ENCODE results near the gene TTBK2.

DNA sequence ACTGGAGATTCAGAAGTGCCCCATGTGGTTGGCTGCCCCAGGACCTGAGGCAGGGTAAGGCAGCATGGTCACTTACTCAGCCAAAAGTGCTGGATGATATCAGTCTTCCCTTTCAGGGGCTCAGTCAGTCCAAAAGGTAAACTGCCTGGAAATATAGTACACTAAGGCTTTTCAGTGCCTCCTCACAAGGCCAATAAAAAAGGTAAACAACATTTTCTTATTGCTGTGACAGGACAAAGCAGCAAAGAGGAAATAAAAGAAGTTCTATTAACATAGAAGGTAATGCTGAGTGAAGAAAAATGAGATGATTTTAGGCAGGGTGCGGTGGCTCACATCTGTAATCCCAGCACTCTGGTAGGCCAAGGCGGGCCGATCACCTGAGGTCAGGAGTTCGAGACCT is 117.1 kb downstream of the TTBK2 start:
- TF ChIP-seq ZNF121 (tag by site-specific recombination; IDR thresholded peaks at IDR 0.05) (no peak), REST (tag by site-specific recombination; IDR thresholded peaks at IDR 0.05) (no peak), YY1 (tag by site-specific recombination; IDR thresholded peaks at IDR 0.05) (no peak), ZNF626 (tag by site-specific recombination; IDR thresholded peaks at IDR 0.05) (no peak)
- TF ChIP-seq, protein P1, sequence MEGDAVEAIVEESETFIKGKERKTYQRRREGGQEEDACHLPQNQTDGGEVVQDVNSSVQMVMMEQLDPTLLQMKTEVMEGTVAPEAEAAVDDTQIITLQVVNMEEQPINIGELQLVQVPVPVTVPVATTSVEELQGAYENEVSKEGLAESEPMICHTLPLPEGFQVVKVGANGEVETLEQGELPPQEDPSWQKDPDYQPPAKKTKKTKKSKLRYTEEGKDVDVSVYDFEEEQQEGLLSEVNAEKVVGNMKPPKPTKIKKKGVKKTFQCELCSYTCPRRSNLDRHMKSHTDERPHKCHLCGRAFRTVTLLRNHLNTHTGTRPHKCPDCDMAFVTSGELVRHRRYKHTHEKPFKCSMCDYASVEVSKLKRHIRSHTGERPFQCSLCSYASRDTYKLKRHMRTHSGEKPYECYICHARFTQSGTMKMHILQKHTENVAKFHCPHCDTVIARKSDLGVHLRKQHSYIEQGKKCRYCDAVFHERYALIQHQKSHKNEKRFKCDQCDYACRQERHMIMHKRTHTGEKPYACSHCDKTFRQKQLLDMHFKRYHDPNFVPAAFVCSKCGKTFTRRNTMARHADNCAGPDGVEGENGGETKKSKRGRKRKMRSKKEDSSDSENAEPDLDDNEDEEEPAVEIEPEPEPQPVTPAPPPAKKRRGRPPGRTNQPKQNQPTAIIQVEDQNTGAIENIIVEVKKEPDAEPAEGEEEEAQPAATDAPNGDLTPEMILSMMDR (tag by site-specific recombination; IDR thresholded peaks at IDR 0.05): no peak
- TF ChIP-seq, protein P2, sequence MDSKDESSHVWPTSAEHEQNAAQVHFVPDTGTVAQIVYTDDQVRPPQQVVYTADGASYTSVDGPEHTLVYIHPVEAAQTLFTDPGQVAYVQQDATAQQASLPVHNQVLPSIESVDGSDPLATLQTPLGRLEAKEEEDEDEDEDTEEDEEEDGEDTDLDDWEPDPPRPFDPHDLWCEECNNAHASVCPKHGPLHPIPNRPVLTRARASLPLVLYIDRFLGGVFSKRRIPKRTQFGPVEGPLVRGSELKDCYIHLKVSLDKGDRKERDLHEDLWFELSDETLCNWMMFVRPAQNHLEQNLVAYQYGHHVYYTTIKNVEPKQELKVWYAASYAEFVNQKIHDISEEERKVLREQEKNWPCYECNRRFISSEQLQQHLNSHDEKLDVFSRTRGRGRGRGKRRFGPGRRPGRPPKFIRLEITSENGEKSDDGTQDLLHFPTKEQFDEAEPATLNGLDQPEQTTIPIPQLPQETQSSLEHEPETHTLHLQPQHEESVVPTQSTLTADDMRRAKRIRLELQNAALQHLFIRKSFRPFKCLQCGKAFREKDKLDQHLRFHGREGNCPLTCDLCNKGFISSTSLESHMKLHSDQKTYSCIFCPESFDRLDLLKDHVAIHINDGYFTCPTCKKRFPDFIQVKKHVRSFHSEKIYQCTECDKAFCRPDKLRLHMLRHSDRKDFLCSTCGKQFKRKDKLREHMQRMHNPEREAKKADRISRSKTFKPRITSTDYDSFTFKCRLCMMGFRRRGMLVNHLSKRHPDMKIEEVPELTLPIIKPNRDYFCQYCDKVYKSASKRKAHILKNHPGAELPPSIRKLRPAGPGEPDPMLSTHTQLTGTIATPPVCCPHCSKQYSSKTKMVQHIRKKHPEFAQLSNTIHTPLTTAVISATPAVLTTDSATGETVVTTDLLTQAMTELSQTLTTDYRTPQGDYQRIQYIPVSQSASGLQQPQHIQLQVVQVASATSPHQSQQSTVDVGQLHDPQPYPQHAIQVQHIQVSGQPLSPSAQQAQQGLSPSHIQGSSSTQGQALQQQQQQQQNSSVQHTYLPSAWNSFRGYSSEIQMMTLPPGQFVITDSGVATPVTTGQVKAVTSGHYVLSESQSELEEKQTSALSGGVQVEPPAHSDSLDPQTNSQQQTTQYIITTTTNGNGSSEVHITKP (tag by site-specific recombination; IDR thresholded peaks at IDR 0.05): no peak
- TF ChIP-seq, protein P3, sequence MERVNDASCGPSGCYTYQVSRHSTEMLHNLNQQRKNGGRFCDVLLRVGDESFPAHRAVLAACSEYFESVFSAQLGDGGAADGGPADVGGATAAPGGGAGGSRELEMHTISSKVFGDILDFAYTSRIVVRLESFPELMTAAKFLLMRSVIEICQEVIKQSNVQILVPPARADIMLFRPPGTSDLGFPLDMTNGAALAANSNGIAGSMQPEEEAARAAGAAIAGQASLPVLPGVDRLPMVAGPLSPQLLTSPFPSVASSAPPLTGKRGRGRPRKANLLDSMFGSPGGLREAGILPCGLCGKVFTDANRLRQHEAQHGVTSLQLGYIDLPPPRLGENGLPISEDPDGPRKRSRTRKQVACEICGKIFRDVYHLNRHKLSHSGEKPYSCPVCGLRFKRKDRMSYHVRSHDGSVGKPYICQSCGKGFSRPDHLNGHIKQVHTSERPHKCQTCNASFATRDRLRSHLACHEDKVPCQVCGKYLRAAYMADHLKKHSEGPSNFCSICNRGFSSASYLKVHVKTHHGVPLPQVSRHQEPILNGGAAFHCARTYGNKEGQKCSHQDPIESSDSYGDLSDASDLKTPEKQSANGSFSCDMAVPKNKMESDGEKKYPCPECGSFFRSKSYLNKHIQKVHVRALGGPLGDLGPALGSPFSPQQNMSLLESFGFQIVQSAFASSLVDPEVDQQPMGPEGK (tag by site-specific recombination; IDR thresholded peaks at IDR 0.05): no peak

All from HEK293 (cell line).